Endodermal cell (in vitro differentiated cells): ENCODE results near the gene DSTN. TPM values are rescaled to one million over a fixed set of nuclear protein-coding genes. Genes with fewer than 3 reads are reported as not detected.

Source experiments
- DNase-seq: peaks from one replicate; pipeline ENCODE4 v3.0.0-alpha.2; 2017
- H3K27ac ChIP-seq: 2 replicates; pipeline ENCODE4 v1.5.1; 2013; ENCODE audit warnings: mild to moderate bottlenecking, low read depth, low read length, moderate library complexity
- H3K27me3 ChIP-seq: 2 replicates; pipeline ENCODE4 v1.6.1; 2013; ENCODE audit warnings: mild to moderate bottlenecking, low read length, moderate library complexity; ENCODE audit not compliant: insufficient read depth, control insufficient read depth, poor library complexity, severe bottlenecking
- H3K36me3 ChIP-seq: 2 replicates; pipeline ENCODE4 v1.7.0; 2013; ENCODE audit warnings: mild to moderate bottlenecking, low read length, moderate library complexity; ENCODE audit not compliant: control insufficient read depth, insufficient read depth
- H3K4me1 ChIP-seq: one replicate; pipeline ENCODE4 v1.7.0; 2013; ENCODE audit warnings: low read length; ENCODE audit not compliant: control insufficient read depth, insufficient read depth
- H3K4me3 ChIP-seq: 2 replicates; pipeline ENCODE4 v1.5.1; 2013; ENCODE audit warnings: mild to moderate bottlenecking, low read length, moderate library complexity
- H3K9ac ChIP-seq: 2 replicates; pipeline ENCODE4 v1.6.1; 2013; ENCODE audit warnings: mild to moderate bottlenecking, low read length, moderate library complexity; ENCODE audit not compliant: poor library complexity, severe bottlenecking; ENCODE audit errors: extremely low read depth
- H3K9me3 ChIP-seq: 2 replicates; pipeline ENCODE4 v1.6.1; 2013; ENCODE audit warnings: mild to moderate bottlenecking, low read length, moderate library complexity; ENCODE audit not compliant: control insufficient read depth
- H3K27ac Mint-ChIP-seq: 2 replicates; pipeline ENCODE4 v1.8.0; 2020; ENCODE audit warnings: mixed read lengths
- H3K27me3 Mint-ChIP-seq: 2 replicates; pipeline ENCODE4 v1.8.0; 2021; ENCODE audit warnings: mild to moderate bottlenecking, mixed read lengths; ENCODE audit not compliant: insufficient read depth
- H3K36me3 Mint-ChIP-seq: 2 replicates; pipeline ENCODE4 v1.8.0; 2020; ENCODE audit warnings: low read depth, mixed read lengths
- H3K4me1 Mint-ChIP-seq: 2 replicates; pipeline ENCODE4 v1.8.0; 2020; ENCODE audit warnings: mixed read lengths
- H3K4me3 Mint-ChIP-seq: 2 replicates; pipeline ENCODE4 v1.8.0; 2020; ENCODE audit warnings: mild to moderate bottlenecking, moderate library complexity, mixed read lengths
- H3K9me3 Mint-ChIP-seq: 2 replicates; pipeline ENCODE4 v1.8.0; 2020; ENCODE audit warnings: mild to moderate bottlenecking, mixed read lengths
- CTCF ChIP-seq: fragments of 200-600 bp; sonication (generic); conservative IDR thresholded peaks from 2 replicates; pipeline ENCODE4 v1.5.0; 2021; ENCODE audit warnings: antibody characterized with exemption, mild to moderate bottlenecking
- WGBS, 2 experiments: methylation state at CpG; one replicate each; pipeline versions ENCODE4 v1.1.5 to v1.1.7; 2013; ENCODE audit warnings: missing lambda C conversion rate in 2 of 2, mixed read lengths in 1 of 2; ENCODE audit not compliant: insufficient coverage in 1 of 2, insufficient read length in 1 of 2; 5-methylcytosine and 5-hydroxymethylcytosine counted together
- total RNA-seq, 2 donors: library from RNA; stranded (reverse); fragmentation: NEBNext Ultra II Directional in 1 of 2; extraction: Animal tissue kit (Norgen Biotek cat#: 25700) in 1 of 2; gene quantifications; 2 replicates in 1 of 2; 3 replicates in 1 of 2; pipeline ENCODE4 v1.2.1, GENCODE V29; 2021

DSTN gene
- total RNA-seq, 2 donors from 2014 or later: 196 to 204 TPM

GRCh38 chr20:17622086-17622850, 52.4 kb downstream of the DSTN start:
- no peaks in the 10 kb centered on the region for H3K4me1 ChIP-seq
- no peaks in the 10 kb centered on the region for H3K27me3 Mint-ChIP-seq
- H3K27ac Mint-ChIP-seq: peak overlapping the region; percentile 35
- H3K36me3 ChIP-seq: peaks cover 91% of the 10 kb centered on the region
- no peak for TF ChIP-seq CTCF
- H3K4me3 Mint-ChIP-seq: no peak overlapping the region
- H3K9me3 Mint-ChIP-seq: no peaks in the 10 kb centered on the region
- no peak overlapping the region for H3K9ac ChIP-seq
- H3K27ac ChIP-seq: no peak overlapping the region
- H3K27me3 ChIP-seq: no peaks in the 10 kb centered on the region
- H3K4me3 ChIP-seq: no peak overlapping the region
- WGBS, 2 experiments: 96 to 98% methylated on average over 7 to 11 of the region's 11 CpGs
- no peaks in the 10 kb centered on the region for H3K9me3 ChIP-seq
- H3K4me1 Mint-ChIP-seq: no peaks in the 10 kb centered on the region
- peaks cover 65% of the 10 kb centered on the region for H3K36me3 Mint-ChIP-seq
- no peak for DNase-seq

GRCh38 chr20:17622851-17623508, 53.1 kb downstream of the DSTN start:
- H3K4me3 ChIP-seq: no peak overlapping the region
- no peak for TF ChIP-seq CTCF
- no peak overlapping the region for H3K27ac ChIP-seq
- no peaks in the 10 kb centered on the region for H3K4me1 ChIP-seq
- Mint-ChIP-seq H3K4me3 (no peak overlapping the region), H3K27ac (no peak overlapping the region), H3K36me3 (peaks cover 67% of the 10 kb centered on the region), H3K9me3 (no peaks in the 10 kb centered on the region), H3K27me3 (no peaks in the 10 kb centered on the region), H3K4me1 (no peaks in the 10 kb centered on the region)
- no peaks in the 10 kb centered on the region for H3K27me3 ChIP-seq
- peaks cover 90% of the 10 kb centered on the region for H3K36me3 ChIP-seq
- WGBS, 2 experiments: 88 to 95% methylated on average over 9 of the region's 9 CpGs
- no peaks in the 10 kb centered on the region for H3K9me3 ChIP-seq
- no peak for DNase-seq
- no peak overlapping the region for H3K9ac ChIP-seq

- no peak overlapping the region for H3K9ac ChIP-seq
- Mint-ChIP-seq H3K27me3 (no peaks in the 10 kb centered on the region), H3K4me3 (no peak overlapping the region), H3K9me3 (no peaks in the 10 kb centered on the region), H3K27ac (no peak overlapping the region), H3K4me1 (no peaks in the 10 kb centered on the region), H3K36me3 (peaks cover 69% of the 10 kb centered on the region)
- DNase-seq: no peak
- no peaks in the 10 kb centered on the region for H3K9me3 ChIP-seq
- 95 to 97% methylated on average over 8 to 12 of the region's 12 CpGs for WGBS, 2 experiments
- H3K27ac ChIP-seq: no peak overlapping the region
- no peaks in the 10 kb centered on the region for H3K27me3 ChIP-seq
- TF ChIP-seq CTCF: no peak
- H3K4me1 ChIP-seq: no peaks in the 10 kb centered on the region
- peaks cover 92% of the 10 kb centered on the region for H3K36me3 ChIP-seq
- no peak overlapping the region for H3K4me3 ChIP-seq
Measured at GRCh38 chr20:17624070-17624469, 54.2 kb downstream of the DSTN start.
